Lower leg skin (tissue), 4 donors: Measurements from ENCODE around the gene TYW1. TPM values are rescaled to one million over a fixed set of nuclear protein-coding genes. Genes with fewer than 3 reads are reported as not detected.
"Not testable (repeated sequence)": the region's sequence is repeated elsewhere in the genome, so short reads cannot be mapped to it uniquely, and the experiment has no call there.

Experiments used
- DNase-seq, 2 donors: peaks; one replicate each; pipeline ENCODE4 v3.0.0-alpha.2; 2019; ENCODE audit warnings: low spot score in 2 of 2
- H3K4me3 ChIP-seq: fragments of 200-600 bp; sonication (generic); 2 replicates; pipeline ENCODE4 v1.5.1; 2017; ENCODE audit warnings: mild to moderate bottlenecking, low read depth; ENCODE audit not compliant: poor library complexity, severe bottlenecking
- WGBS, 2 donors: methylation state at CpG; one replicate each; pipeline ENCODE4 v1.1.5; 2018; 5-methylcytosine and 5-hydroxymethylcytosine counted together
- intact Hi-C: fragments of 100-400 bp; cut with DNase I; formaldehyde crosslinking; loops from one replicate; pipeline ENCODE4 v1.15.0; 2023; ENCODE audit warnings: low total_unique reads
- total RNA-seq, 4 donors: library from RNA; depleted of rRNA; stranded (reverse); fragments of >200 nt; gene quantifications; one replicate each; pipeline ENCODE4 v1.1.0, GENCODE V29; 2016

TYW1 gene
- total RNA-seq, 4 donors from 2014 or later: 11.2 to 29.0 (median 17.3) TPM

DNA sequence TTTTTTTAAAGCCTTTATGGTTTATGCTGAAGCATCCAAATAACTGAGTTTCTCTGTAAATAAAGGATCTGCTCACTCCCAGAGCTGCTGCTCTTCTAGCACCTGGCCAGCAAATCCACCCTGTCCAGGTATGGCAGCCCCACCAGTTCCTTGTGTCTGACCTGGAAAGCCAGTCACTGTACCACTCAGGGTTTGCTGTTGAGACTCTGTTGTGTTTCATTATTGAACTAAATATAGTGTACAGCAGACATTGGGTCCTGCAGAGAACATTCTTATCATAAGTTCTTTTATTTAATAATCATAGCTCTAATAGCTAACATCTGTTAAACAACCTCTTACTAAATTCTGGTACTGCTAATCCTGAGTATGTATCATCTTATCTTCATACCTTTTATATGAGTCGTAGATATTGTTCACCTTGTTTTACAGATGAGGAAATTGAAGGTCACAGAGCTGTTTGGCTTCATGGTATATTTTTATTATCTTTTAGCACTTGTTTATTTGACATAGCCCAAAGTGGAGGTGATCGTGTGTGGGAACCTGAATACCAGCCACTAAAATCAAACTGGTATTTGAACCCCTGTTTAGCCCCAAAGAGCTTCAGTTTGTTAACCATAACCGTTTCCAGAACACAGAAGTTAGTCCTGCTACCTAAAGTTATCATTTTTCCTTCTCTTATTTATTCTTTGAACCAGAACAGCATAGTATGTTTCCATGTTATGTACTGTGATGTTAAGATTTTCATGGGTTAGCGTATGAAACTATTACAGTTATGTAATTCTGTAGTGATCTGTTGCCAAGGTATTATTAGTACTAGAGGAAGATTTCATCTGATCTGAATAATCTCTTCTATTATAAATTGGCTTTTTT, 139.2 kb downstream of the TYW1 start:
- DNase-seq, intact Hi-C loops, H3K4me3 ChIP-seq: not testable (repeated sequence)
- 73 to 74% methylated on average over 4 of the region's 4 CpGs for WGBS, 2 donors

DNA sequence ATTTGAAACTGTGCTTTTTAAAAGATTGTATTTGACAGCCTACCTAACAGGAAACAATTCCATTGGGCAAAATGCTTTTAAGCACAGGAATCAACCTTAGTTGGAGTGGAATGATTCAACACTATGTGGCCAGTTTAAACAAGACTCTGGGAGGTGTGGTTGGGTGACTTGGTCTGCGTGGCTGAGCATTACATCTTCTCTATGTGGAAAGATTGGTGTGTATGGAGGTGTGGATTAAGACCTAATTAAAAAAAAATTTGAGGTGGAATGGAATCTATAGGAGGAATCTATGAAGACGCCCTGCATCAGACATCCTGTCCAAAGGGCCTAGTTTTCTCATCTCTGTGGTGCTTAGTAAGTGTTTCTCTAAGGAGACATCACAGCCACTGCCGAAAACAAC, 140.9 kb downstream of the TYW1 start:
- H3K4me3 ChIP-seq, intact Hi-C loops, DNase-seq: not testable (repeated sequence)
- 41 to 81% methylated on average over 3 of the region's 3 CpGs for whole genome bisulfite sequencing, 2 donors

DNA sequence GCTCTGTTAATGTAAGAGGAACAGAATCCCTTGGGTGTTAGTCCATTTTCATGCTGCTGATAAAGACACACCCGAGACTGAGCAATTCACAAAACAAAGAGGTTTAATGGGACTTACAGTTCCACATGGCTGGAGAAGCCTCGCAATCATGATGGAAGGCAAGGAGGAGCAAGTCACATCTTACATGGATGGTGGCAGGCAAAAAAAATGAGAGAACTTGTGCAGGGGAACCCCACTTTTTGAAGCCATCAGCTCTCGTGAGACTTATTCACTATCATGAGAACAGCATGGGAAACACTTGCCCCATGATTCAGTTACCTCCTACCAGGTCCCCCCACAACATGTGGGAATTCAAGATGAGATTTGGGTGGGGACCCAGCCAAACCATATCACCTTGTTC, 143.2 kb downstream of the TYW1 start:
- H3K4me3 ChIP-seq, intact Hi-C loops, DNase-seq: not testable (repeated sequence)
- WGBS, 2 donors: 91 to 95% methylated on average over 3 of the region's 3 CpGs

DNA sequence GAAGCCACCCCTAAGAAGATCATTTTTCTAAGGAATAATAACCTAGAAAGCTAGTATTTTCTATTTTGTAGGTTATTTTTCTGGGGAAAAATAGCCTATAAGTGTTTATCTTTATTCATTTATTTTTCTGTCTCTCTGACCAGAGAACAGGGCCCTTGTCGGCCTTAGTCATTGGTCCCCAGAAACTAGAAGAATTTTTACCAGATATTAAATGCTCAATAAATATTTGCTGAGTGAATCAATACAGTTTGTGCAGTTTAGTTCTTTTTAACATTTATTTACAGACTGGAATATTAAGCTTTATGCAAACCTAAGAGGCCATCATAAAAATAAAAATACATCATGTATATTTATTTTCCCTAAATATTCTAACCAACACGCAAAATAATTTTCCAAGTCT, 144.4 kb downstream of the TYW1 start:
- H3K4me3 ChIP-seq, DNase-seq, intact Hi-C loops: not testable (repeated sequence)
- 92 to 94% methylated on average over 2 of the region's 2 CpGs for WGBS, 2 donors

DNA sequence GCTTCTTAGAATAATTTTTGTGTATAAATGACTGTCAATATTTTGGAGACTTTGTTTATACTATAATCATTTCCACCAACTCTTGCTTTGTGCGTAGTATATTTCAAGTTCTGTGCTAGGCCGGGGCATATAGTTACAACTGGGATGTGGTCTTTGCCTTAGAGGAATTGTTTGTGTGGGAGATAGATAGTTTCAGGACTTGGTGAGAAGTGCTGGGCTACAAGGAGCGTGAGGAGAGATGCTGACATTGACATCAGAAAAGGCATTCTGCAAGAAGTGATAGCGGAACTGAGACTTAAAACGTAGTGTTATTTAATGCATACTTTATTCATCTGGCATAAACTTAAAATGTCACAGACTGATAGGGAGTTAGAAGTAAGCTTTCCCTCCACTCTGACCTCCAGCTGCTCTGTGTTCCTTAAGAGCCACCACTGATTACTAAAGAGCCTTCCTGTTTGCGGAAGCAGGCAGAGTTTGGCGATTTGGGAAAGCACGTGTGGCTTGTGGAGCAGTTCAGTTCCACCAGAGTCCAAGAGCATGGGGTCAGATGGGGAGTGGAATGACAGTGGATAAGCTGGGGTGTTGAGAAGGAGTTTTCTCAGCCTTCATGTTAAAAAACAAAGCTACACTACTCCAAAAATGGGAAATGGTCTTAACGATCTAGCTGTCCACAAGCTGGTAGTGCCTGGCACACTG, 146.6 kb downstream of the TYW1 start:
- 83 to 90% methylated on average over 9 of the region's 9 CpGs for WGBS, 2 donors
- H3K4me3 ChIP-seq, DNase-seq, intact Hi-C loops: not testable (repeated sequence)

DNA sequence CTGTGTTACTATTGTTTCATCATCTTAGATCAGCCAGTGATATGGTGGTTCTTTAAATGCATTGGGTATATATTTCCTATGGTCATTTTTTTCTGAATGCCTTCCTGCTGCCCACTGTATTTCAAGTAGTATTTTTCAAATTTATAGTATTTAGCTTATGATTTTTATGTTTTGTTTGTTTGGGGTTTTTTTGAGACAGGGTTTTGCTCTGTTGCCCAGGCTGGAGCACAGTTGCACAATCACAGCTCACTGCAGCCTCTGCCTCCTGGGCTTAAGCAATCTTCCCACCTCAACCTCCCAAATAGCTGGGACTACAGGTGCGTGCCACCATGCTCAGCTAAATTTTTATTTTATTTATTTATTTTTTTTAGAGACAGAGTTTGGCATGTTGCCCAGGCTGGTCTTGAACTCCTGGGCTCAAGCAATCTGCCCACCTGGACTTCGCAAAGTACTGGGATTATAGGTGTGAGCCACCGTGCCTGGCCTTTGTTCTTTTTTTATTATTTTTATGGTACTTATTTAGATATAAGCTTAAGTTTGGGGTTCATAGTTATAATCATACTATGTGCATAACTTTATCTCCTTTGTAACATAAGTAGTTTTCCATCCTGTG, 149.1 kb downstream of the TYW1 start:
- 97 to 98% methylated on average over 3 of the region's 3 CpGs for WGBS, 2 donors
- intact Hi-C loops, DNase-seq, H3K4me3 ChIP-seq: not testable (repeated sequence)

DNA sequence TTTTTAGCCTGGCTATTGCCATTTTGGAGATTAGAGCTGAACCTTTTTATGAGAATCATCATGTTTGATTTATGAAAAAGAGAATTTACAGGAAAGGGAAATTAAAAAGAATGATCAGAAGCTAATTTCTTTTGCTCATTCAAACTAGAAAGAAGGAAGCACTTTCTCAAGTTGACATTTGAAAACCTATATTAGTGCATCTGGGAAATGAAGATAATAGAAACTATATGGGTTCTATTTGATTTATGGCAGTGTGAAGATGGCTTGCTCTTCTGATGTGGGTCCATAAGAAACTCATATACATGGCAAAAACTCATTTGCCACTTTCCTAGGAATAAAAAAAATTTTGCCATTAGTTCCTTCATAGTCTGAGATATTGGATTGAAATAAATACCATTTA, 152.5 kb downstream of the TYW1 start:
- intact Hi-C loops, H3K4me3 ChIP-seq, DNase-seq: not testable (repeated sequence)

DNA sequence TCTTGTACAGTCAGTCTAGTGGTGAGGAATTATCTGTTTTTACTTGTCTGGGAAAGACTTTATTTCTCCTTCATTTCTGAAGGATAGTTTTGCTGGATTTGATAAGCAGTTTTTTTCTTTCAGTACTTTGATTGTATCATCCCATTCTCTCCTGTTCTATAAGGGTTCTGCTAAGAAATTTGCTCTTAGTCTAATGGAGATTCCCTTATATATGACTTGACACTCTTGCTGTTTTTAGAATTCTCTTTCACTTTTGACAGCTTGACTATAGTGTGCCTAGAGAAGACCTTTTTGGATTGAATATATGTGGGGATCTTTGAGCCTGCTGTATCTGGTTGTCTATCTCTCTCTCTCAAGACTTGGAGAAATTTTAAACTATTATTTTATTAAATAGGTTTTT, 157.7 kb downstream of the TYW1 start:
- intact Hi-C loops, DNase-seq, H3K4me3 ChIP-seq: not testable (repeated sequence)

DNA sequence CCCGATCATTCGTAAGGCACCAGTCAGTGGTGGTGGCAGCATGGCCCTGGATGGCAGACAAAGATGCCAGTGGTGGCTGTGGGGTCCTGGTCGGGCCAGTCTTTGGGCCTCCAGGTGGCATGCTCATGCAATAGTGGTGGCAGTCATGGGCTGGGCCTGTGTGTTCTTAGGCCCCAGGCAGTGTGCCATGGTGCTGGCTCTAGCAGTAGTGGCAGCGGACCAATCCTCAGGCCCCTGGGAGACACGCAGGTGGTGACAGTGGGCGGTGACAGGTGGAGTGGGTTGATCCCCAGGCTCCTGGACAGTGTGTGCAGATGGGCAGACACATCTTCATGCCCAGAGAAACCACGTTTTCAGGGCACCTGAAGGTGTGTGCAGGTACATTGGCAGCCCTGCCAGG, 159.4 kb downstream of the TYW1 start:
- intact Hi-C loops, H3K4me3 ChIP-seq, DNase-seq: not testable (repeated sequence)
- WGBS, 2 donors: 88 to 89% methylated on average over 6 to 7 of the region's 7 CpGs

DNA sequence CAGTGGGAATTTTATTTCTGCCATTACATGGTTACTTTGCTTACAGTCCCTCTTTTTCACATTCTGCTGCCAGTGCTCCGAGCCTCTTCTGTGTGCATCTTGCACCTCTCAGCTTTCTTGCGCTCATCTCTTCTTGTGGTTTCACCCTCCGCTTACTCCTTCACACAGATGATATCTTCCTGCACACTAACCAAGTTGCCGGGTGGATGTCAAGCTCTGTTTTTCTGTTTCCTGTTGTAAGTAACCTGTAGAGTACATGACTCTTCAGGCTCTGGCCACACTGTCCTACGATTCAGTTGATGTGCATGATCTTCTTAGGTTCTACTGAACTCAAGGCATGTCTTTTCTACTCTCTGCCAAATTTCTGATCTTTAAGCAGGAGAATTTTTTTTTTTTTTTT, 166.7 kb downstream of the TYW1 start:
- WGBS, 2 donors: 87 to 91% methylated on average over 5 of the region's 5 CpGs
- DNase-seq, intact Hi-C loops, H3K4me3 ChIP-seq: not testable (repeated sequence)

DNA sequence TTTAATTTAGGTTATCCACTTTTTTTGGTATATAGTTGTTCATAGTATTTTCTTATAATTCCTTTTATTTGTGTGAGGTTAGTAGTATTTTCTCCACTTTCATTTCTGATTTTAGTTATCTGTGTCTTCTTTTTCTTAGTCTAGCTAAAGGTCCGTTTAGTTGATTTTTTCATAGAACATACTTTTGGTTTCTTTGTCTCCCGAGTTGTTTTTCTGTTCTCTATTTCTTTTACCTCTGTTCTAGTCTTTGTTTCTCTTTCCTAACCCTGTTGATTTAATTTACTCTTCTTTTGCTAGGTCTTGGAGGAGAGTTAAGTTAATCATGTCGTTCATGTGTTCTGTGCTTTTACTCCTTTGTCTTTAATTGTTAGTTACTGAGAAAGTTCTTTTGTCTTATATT, 174.5 kb downstream of the TYW1 start:
- 88% methylated on average over 3 of the region's 3 CpGs for WGBS, 2 donors
- DNase-seq, intact Hi-C loops, H3K4me3 ChIP-seq: not testable (repeated sequence)

DNA sequence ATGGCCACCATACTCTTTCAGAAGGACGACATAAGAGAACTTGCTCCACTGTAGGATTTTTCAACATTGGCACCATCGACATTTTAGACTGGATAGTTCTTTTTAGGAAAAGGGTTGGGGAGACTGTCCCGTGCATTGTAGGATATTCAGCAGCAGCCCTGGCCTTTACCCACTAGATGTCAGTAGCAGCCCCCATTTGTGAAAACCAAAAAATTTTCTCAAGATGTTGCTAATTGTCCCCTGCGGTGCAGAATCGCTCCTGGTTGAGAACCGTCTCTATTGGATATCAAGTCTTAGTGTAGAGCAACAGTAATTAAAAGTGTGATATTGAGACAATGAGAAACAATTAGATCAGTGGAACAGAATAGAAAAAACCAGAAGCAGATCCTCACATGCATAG, 180.1 kb downstream of the TYW1 start:
- DNase-seq, H3K4me3 ChIP-seq, intact Hi-C loops: not testable (repeated sequence)
- WGBS, 2 donors: 42 to 68% methylated on average over 6 of the region's 6 CpGs

DNA sequence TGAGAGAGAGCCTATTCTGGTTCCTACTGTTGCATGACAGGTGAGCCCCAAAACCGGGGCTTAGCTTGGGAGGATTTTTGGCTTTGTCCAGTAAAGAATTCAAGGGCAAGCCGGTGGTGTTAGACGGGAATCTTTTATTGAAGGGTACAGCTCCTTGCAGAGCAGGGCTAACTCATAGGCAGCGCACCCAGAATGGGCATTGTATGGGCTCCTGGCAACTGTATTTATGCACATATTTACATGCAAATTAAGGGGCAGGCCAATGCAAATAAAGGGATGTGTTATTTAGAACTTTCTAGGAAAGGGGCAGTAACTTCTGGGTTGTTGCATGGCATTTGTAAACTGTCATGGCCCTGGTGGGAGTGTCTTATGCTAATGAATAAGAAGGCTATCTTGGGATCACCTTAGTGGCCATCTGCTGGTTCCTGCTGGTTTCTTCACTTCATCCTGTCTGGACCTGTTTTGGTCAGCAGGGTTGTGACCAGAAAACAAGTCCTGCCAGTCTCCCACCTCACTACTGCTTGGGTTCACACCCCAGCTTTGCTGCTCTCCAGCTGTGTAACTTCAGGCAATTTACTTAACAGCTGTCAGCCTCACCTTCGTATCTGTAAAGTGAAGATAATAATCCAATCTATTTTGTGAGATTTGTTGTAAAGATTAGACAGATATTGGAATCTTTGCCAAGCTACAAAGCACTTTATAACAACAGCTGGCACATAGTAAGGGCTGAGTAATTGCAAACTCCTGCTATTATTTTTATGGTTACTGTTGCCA, 182.5 kb downstream of the TYW1 start:
- DNase-seq, intact Hi-C loops, H3K4me3 ChIP-seq: not testable (repeated sequence)
- 58 to 69% methylated on average over 5 of the region's 5 CpGs for WGBS, 2 donors

DNA sequence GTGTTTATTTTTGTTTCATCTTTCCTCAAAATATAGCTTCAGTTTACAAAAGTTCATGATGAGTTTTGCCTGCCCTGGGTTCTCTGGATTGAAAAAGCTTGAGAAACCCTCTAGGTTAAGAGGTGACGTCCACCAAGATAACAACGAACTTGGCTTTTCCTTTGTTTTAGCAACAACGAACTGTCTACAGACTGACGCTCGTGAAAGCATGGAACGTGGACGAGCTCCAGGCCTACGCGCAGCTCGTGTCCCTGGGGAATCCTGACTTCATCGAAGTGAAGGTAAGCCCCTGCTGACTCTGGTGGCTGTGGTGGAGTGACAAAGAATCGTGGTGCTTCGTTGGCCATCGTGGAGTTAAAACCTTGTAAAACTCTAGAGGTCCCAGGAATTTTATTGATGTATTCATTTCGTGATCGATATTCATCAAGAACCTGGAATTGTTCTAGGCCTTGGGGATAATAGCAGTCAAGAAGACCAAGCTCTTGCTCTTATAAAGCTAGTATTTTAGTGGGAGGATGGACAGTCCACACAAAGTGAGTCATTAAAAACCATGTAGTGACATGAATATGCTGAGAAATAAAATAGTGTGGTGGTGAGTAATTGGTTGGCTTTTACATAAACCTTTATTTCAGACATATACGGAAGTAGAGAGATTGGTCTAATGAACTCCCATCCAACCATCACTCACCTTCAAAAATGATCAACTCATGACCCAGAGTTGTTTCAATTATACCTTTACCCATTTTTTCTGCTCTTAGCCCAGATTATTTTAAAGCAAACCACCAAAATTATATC, 186.5 kb downstream of the TYW1 start:
- 92 to 94% methylated on average over 12 to 13 of the region's 17 CpGs for WGBS, 2 donors
- DNase-seq, H3K4me3 ChIP-seq, intact Hi-C loops: not testable (repeated sequence)
